C4-2B (cell line): Measurements from ENCODE around the gene KCNQ5.

ENCODE experiments used
- CTCF ChIP-seq: fragments of 450-650 bp; conservative IDR thresholded peaks from 2 replicates; pipeline ENCODE4 v1.5.1; 2017; ENCODE audit warnings: mild to moderate bottlenecking
- ZFX ChIP-seq: fragments of 450-650 bp; IDR thresholded peaks from 2 replicates; pipeline ENCODE4 v1.6.1; 2017

GRCh38 chr6:73204252-73204651, 582.4 kb downstream of the KCNQ5 start:
- TF ChIP-seq CTCF (no peak), ZFX (no peak)
